ENCODE measurements around the gene ZNRF4.

DNA sequence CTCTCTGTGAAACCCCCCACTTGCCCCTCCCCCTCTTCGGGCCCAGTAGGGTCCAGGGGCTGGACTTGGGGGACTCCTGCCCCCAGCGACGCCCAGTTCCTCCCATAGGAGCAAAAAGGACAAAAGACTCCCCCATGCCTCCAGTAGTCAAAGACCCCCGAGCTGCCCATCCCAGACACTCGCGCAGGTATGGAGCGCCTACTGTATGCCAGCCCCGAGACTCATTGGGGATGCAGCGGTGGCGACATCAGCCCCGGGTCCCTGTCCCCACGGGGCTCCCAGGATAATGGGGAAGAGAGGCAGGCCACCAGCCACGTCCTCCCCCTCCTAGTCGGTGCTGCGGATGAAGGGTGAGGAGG, 18.3 kb upstream of the ZNRF4 start:
- TF ChIP-seq, protein P1, sequence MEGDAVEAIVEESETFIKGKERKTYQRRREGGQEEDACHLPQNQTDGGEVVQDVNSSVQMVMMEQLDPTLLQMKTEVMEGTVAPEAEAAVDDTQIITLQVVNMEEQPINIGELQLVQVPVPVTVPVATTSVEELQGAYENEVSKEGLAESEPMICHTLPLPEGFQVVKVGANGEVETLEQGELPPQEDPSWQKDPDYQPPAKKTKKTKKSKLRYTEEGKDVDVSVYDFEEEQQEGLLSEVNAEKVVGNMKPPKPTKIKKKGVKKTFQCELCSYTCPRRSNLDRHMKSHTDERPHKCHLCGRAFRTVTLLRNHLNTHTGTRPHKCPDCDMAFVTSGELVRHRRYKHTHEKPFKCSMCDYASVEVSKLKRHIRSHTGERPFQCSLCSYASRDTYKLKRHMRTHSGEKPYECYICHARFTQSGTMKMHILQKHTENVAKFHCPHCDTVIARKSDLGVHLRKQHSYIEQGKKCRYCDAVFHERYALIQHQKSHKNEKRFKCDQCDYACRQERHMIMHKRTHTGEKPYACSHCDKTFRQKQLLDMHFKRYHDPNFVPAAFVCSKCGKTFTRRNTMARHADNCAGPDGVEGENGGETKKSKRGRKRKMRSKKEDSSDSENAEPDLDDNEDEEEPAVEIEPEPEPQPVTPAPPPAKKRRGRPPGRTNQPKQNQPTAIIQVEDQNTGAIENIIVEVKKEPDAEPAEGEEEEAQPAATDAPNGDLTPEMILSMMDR (IDR thresholded peaks at IDR 0.05) = no peak
- TF ChIP-seq POLR2A (IDR thresholded peaks at IDR 0.05) = no peak

All from uterus (tissue), 2 donors.